ENCODE data around the gene SMYD4.
"Not testable (repeated sequence)": the region's sequence is repeated elsewhere in the genome, so short reads cannot be mapped to it uniquely, and the experiment has no call there.

The SMYD4 gene

GRCh38 chr17:1743088-1743439 lies 86.6 kb downstream of the SMYD4 start:
- no peak for FAIRE-seq
- no peak for TF ChIP-seq CTCF (IDR thresholded peaks at IDR 0.05; ENCODE audit: insufficient read depth, missing control alignments)
- DNase-seq (ENCODE audit: insufficient read length, low spot score), result no peak

- DNase-seq (ENCODE audit: insufficient read length, low spot score), result no peak
- FAIRE-seq, result no peak
- TF ChIP-seq CTCF (IDR thresholded peaks at IDR 0.05; ENCODE audit: insufficient read depth, missing control alignments), result no peak
These were observed 87.2 kb downstream of the SMYD4 start, which contains the start of gene SERPINF2 for GRCh38 chr17:1742371-1743087. Gene SERPINF2, plus strand, starts transcription at chr17:1742871. Its CDS starts 2,125 bp downstream, at chr17:1744996.

GRCh38 chr17:1741899-1742298 lies 87.8 kb downstream of the SMYD4 start:
- not testable (repeated sequence) for FAIRE-seq; DNase-seq (ENCODE audit: insufficient read length, low spot score)

GRCh38 chr17:1737531-1738291 lies 92.0 kb downstream of the SMYD4 start:
- TF ChIP-seq CTCF (IDR thresholded peaks at IDR 0.05; ENCODE audit: insufficient read depth, missing control alignments), result no peak
- no peak for DNase-seq (ENCODE audit: insufficient read length, low spot score)
- no peak for FAIRE-seq

GRCh38 chr17:1736348-1737281 lies 93.1 kb downstream of the SMYD4 start:
- no peak for FAIRE-seq

GRCh38 chr17:1735834-1736347 lies 93.8 kb downstream of the SMYD4 start:
- TF ChIP-seq CTCF (IDR thresholded peaks at IDR 0.05; ENCODE audit: insufficient read depth, missing control alignments), result no peak
- no peak for FAIRE-seq
- no peak for DNase-seq (ENCODE audit: insufficient read length, low spot score)

More at GRCh38 chr17:1736348-1737281, 93.1 kb downstream of the SMYD4 start:
- no peak for TF ChIP-seq CTCF (IDR thresholded peaks at IDR 0.05; ENCODE audit: insufficient read depth, missing control alignments)
- DNase-seq (ENCODE audit: insufficient read length, low spot score), result no peak

- TF ChIP-seq CTCF (IDR thresholded peaks at IDR 0.05; ENCODE audit: insufficient read depth, missing control alignments), result no peak
- no peak for DNase-seq (ENCODE audit: insufficient read length, low spot score)
- no peak for FAIRE-seq
These were observed 94.3 kb downstream of the SMYD4 start for GRCh38 chr17:1735418-1735817.
